Measurements from ENCODE around the gene ADSS1.

The ADSS1 gene

GRCh38 chr14:104776481-104776880, 52.5 kb downstream of the ADSS1 start:
- Mint-ChIP-seq H3K27ac (no peak overlapping the region), H3K27me3 (no peaks in the 10 kb centered on the region), H3K36me3 (no peaks in the 10 kb centered on the region), H3K4me1 (ENCODE audit: low read depth) (no peaks in the 10 kb centered on the region), H3K4me3 (no peak overlapping the region), H3K9me3 (ENCODE audit: low read depth) (no peaks in the 10 kb centered on the region)

- H3K4me3 Mint-ChIP-seq = no peak overlapping the region
- no peaks in the 10 kb centered on the region for H3K36me3 Mint-ChIP-seq
- no peak overlapping the region for H3K27ac Mint-ChIP-seq
- H3K27me3 Mint-ChIP-seq = no peaks in the 10 kb centered on the region
- H3K4me1 Mint-ChIP-seq (ENCODE audit: low read depth) = no peaks in the 10 kb centered on the region
- no peaks in the 10 kb centered on the region for H3K9me3 Mint-ChIP-seq (ENCODE audit: low read depth)
These were observed 53.2 kb downstream of the ADSS1 start for GRCh38 chr14:104776961-104777807.

- H3K4me3 Mint-ChIP-seq = no peak overlapping the region
- H3K4me1 Mint-ChIP-seq (ENCODE audit: low read depth) = no peaks in the 10 kb centered on the region
- H3K27ac Mint-ChIP-seq = no peak overlapping the region
- H3K27me3 Mint-ChIP-seq = no peaks in the 10 kb centered on the region
- H3K9me3 Mint-ChIP-seq (ENCODE audit: low read depth) = no peaks in the 10 kb centered on the region
- no peaks in the 10 kb centered on the region for H3K36me3 Mint-ChIP-seq
These were observed 53.8 kb downstream of the ADSS1 start for GRCh38 chr14:104777808-104778249.

GRCh38 chr14:104778694-104779331, 54.8 kb downstream of the ADSS1 start:
- Mint-ChIP-seq H3K9me3 (ENCODE audit: low read depth) (no peaks in the 10 kb centered on the region), H3K4me3 (no peak overlapping the region), H3K4me1 (ENCODE audit: low read depth) (no peaks in the 10 kb centered on the region), H3K36me3 (no peaks in the 10 kb centered on the region), H3K27ac (no peak overlapping the region), H3K27me3 (no peaks in the 10 kb centered on the region)

GRCh38 chr14:104779776-104780512, 55.9 kb downstream of the ADSS1 start:
- Mint-ChIP-seq H3K36me3 (no peaks in the 10 kb centered on the region), H3K4me1 (ENCODE audit: low read depth) (no peaks in the 10 kb centered on the region), H3K9me3 (ENCODE audit: low read depth) (no peaks in the 10 kb centered on the region), H3K27me3 (no peaks in the 10 kb centered on the region), H3K4me3 (no peak overlapping the region), H3K27ac (no peak overlapping the region)

- Mint-ChIP-seq H3K4me1 (ENCODE audit: low read depth) (peaks cover 2% of the 10 kb centered on the region), H3K4me3 (no peak overlapping the region), H3K27me3 (no peaks in the 10 kb centered on the region), H3K27ac (no peak overlapping the region), H3K36me3 (no peaks in the 10 kb centered on the region), H3K9me3 (ENCODE audit: low read depth) (no peaks in the 10 kb centered on the region)
These were observed 56.5 kb downstream of the ADSS1 start for GRCh38 chr14:104780513-104781030.

- H3K27ac Mint-ChIP-seq = no peak overlapping the region
- no peak overlapping the region for H3K4me3 Mint-ChIP-seq
- peaks cover 5% of the 10 kb centered on the region for H3K4me1 Mint-ChIP-seq (ENCODE audit: low read depth)
- no peaks in the 10 kb centered on the region for H3K27me3 Mint-ChIP-seq
- no peaks in the 10 kb centered on the region for H3K9me3 Mint-ChIP-seq (ENCODE audit: low read depth)
- no peaks in the 10 kb centered on the region for H3K36me3 Mint-ChIP-seq
These were observed 57.4 kb downstream of the ADSS1 start for GRCh38 chr14:104781271-104782077.

- H3K27ac Mint-ChIP-seq = no peak overlapping the region
- no peaks in the 10 kb centered on the region for H3K9me3 Mint-ChIP-seq (ENCODE audit: low read depth)
- peaks cover 8% of the 10 kb centered on the region for H3K4me1 Mint-ChIP-seq (ENCODE audit: low read depth)
- H3K4me3 Mint-ChIP-seq = no peak overlapping the region
- H3K27me3 Mint-ChIP-seq = no peaks in the 10 kb centered on the region
- H3K36me3 Mint-ChIP-seq = no peaks in the 10 kb centered on the region
These were observed 58.2 kb downstream of the ADSS1 start for GRCh38 chr14:104782086-104782807.

GRCh38 chr14:104782808-104783139, 58.7 kb downstream of the ADSS1 start:
- Mint-ChIP-seq H3K4me1 (ENCODE audit: low read depth) (peaks cover 10% of the 10 kb centered on the region), H3K9me3 (ENCODE audit: low read depth) (no peaks in the 10 kb centered on the region), H3K27me3 (no peaks in the 10 kb centered on the region), H3K36me3 (no peaks in the 10 kb centered on the region), H3K27ac (no peak overlapping the region), H3K4me3 (no peak overlapping the region)

- H3K27ac Mint-ChIP-seq = no peak overlapping the region
- H3K36me3 Mint-ChIP-seq = no peaks in the 10 kb centered on the region
- H3K4me1 Mint-ChIP-seq (ENCODE audit: low read depth) = peaks cover 11% of the 10 kb centered on the region
- H3K9me3 Mint-ChIP-seq (ENCODE audit: low read depth) = no peaks in the 10 kb centered on the region
- no peak overlapping the region for H3K4me3 Mint-ChIP-seq
- no peaks in the 10 kb centered on the region for H3K27me3 Mint-ChIP-seq
These were observed 59.6 kb downstream of the ADSS1 start for GRCh38 chr14:104783484-104784217.

GRCh38 chr14:104784218-104784568, 60.2 kb downstream of the ADSS1 start:
- no peaks in the 10 kb centered on the region for H3K36me3 Mint-ChIP-seq
- no peaks in the 10 kb centered on the region for H3K27me3 Mint-ChIP-seq

GRCh38 chr14:104784846-104785707, 61.0 kb downstream of the ADSS1 start:
- Mint-ChIP-seq H3K9me3 (ENCODE audit: low read depth) (no peaks in the 10 kb centered on the region), H3K4me1 (ENCODE audit: low read depth) (peaks cover 11% of the 10 kb centered on the region), H3K27me3 (no peaks in the 10 kb centered on the region), H3K27ac (no peak overlapping the region), H3K36me3 (no peaks in the 10 kb centered on the region), H3K4me3 (no peak overlapping the region)

More at GRCh38 chr14:104784218-104784568, 60.2 kb downstream of the ADSS1 start:
- H3K27ac Mint-ChIP-seq = no peak overlapping the region
- no peak overlapping the region for H3K4me3 Mint-ChIP-seq
- H3K9me3 Mint-ChIP-seq (ENCODE audit: low read depth) = no peaks in the 10 kb centered on the region
- peaks cover 11% of the 10 kb centered on the region for H3K4me1 Mint-ChIP-seq (ENCODE audit: low read depth)

GRCh38 chr14:104785708-104786080, 61.7 kb downstream of the ADSS1 start:
- Mint-ChIP-seq H3K9me3 (ENCODE audit: low read depth) (no peaks in the 10 kb centered on the region), H3K27me3 (no peaks in the 10 kb centered on the region), H3K36me3 (no peaks in the 10 kb centered on the region), H3K4me3 (no peak overlapping the region), H3K4me1 (ENCODE audit: low read depth) (peaks cover 11% of the 10 kb centered on the region), H3K27ac (no peak overlapping the region)
